A549 treated with RU486 at 1 μM for 4 hours (cell line): Measurements from ENCODE around the gene AGXT. TPM values are rescaled to one million over a fixed set of nuclear protein-coding genes. Genes with fewer than 3 reads are reported as not detected.

ENCODE experiments used
- total RNA-seq: library from RNA; stranded (reverse); fragments of 200-300 nt; extraction: Qiagen RNA extraction; gene quantifications from 5 replicates; pipeline ENCODE4 v1.2.3, GENCODE V29; 2022; ENCODE audit warnings: low read depth

AGXT gene
- total RNA-seq = not detected in 5 replicates

GRCh38 chr2:240868286-240869108 lies at the start of gene AGXT:
Gene AGXT (plus strand): TSS chr2:240868824. CDS start chr2:240868866, 42 bp downstream.

DNA sequence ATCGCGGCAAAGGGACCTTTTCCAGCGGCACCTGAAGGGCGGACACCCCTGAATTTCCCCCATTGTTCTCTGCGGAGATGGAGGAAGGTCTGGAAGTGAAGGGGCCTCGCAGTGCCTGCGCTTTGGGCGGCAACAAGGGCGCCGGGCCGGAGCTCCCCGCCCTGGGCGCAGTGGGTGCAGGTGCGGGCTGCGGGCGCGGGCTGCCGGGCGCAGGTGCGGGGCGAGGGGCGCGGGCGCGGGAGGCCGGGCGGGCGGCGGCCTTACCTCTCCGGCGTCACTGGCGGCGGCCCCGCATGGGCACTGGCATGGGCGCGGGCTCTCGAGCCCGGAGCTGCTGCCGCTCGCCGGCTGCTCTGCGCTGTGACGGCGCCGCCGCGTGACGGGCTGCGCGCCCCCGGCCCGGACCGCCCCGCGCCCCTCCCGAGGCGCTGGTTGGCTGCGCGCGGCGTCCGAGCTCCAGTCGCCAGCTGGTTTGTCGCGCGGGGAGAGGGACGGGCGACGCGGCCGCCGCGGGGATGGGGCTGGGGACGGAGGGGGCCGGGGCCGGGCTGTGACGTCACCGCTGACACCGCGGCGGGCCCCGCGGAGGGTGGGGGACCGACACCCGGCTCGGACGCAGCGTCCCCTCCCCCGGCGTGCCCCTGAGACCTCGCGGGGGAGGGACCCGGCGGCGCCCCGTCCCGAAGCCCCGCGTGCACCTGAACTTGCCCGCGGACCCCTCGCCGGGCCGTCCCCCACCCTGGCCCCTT lies 48.6 kb upstream of the AGXT start, which contains the start of gene KIF1A:
KIF1A (minus strand) TSS at position 362 of the 749 bp plus-strand sequence. CDS start 22,467 bp downstream, outside the sequence.

GRCh38 chr2:240895656-240896388 lies 27.2 kb downstream of the AGXT start, which contains the start of gene MAB21L4:
Gene MAB21L4 (minus strand): TSS chr2:240896156. CDS start chr2:240895997, 159 bp downstream.

DNA sequence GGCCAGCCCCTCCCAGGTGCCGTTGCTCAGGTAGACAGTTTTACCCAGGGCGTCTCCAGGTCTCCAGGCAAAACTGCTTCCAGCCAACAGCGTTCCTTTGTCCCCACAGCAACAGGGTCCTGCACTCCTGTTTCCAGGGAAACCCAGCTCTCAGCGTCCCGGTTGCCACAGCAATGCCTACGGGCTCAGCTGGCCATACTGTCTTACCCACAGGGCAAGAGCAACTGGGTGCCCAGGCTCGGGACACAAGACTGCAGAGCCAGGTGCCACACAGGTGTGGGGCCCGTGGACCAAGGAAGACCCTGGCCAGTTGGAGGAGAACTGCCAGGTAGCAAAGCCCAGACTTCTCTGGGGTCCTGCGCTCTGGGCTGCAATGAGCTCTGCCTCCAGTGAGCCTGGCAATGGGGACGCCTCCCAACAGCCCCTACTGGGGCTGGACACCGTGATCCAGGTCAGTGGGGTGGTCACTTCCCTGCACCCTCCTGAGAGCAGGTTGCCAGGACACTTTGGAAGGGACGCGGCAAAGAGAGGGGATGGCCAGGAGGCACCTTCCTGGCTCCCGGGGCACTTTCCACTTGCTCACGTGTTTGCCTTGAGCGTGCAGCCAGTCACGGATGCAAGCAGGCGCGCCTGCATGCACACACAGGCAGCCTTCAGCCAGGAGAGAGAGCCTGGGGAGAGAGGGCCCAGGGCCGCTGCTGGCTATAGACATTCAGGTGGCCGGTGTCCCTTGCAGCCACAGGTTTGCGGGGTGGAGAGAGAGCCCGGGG lies 37.7 kb downstream of the AGXT start, which contains the start of gene CROCC2:
CROCC2 (plus strand) TSS at position 196 of the 770 bp plus-strand sequence; CDS start at position 374, 178 bp downstream.

Other genes starting within 250 kb of the AGXT start
- gene GPR35, start 243.3 kb upstream of the AGXT start, total RNA-seq = 0.32 to 1.1 TPM (median 0.87 TPM) in 5 replicates
- gene AQP12B, start 185.9 kb upstream of the AGXT start, total RNA-seq = not detected in 5 replicates
- not detected in 5 replicates for gene AQP12A, start 177.0 kb upstream of the AGXT start, total RNA-seq
- 0.56 to 0.75 TPM (median 0.66 TPM) in 5 replicates for gene KIF1A, start 48.6 kb upstream of the AGXT start, total RNA-seq
- gene MAB21L4, start 27.3 kb downstream of the AGXT start, total RNA-seq = 0.08 to 0.17 TPM (median 0.09 TPM) in 3 of 5 replicates, not detected in the others
- not detected in 5 replicates for gene CROCC2, start 37.5 kb downstream of the AGXT start, total RNA-seq
- 0.30 to 1.1 TPM (median 0.53 TPM) in 5 replicates for gene SNED1, start 129.8 kb downstream of the AGXT start, total RNA-seq
- 22.5 to 24.5 TPM (median 23.1 TPM) in 5 replicates for gene MTERF4, start 233.5 kb downstream of the AGXT start, total RNA-seq